GM19397 (cell line): ENCODE data around the gene SLC39A9.
"Not testable (repeated sequence)": the region's sequence is repeated elsewhere in the genome, so short reads cannot be mapped to it uniquely, and the experiment has no call there.

Experiments
- ATAC-seq: cut with Tn5 transposase; IDR thresholded peaks from one replicate; pipeline ENCODE4 v1.9.1; 2021; ENCODE audit warnings: mild to moderate bottlenecking, moderate library complexity; ENCODE audit not compliant: unreplicated experiment

SLC39A9 gene

DNA sequence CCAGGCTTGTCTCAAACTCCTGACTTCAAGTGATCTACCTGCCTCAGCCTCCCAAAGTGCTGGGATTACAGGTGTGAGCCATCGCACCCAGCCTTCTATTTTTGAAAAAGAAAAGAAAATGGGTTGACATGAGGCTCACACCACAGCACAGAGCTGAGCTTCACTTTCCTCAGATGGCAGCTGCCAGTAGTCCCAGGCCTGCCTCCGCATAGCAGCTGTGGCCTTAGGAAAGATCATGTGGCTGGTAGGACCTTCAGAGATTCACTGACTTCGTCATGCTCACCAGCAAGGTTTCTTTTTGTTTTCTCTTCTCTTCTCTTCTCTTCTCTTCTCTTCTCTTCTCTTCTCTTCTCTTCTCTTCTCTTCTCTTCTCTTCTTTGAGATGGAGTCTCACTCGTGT lies 99.8 kb downstream of the SLC39A9 start:
- ATAC-seq: not testable (repeated sequence)

GRCh38 chr14:69499436-69499835 lies 100.9 kb downstream of the SLC39A9 start:
- ATAC-seq: no peak

GRCh38 chr14:69500096-69500495 lies 101.6 kb downstream of the SLC39A9 start:
- no peak for ATAC-seq

DNA sequence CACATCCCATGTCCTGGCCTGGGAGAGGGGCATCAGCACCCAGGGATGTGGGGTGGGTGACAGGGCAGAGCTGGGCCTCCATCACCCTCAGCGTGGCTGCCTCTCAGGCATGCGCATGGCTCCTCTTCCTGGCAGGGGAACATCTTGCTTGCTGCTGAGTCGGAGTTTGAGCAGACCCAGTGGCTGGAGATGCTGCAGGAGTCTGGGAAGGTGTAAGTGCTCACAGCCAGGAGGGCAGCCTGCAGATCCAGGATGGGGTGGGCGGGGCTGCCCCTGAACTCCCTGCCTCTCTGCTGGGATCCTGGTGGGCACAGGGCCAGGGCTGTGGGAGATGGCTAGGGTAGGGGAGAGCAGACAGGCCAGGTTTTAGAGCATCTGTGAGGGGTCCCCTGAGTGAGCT lies 102.2 kb downstream of the SLC39A9 start:
- no peak for ATAC-seq

GRCh38 chr14:69501423-69501838 lies 102.9 kb downstream of the SLC39A9 start:
- no peak for ATAC-seq

- ATAC-seq: no peak
These were observed 106.3 kb downstream of the SLC39A9 start for GRCh38 chr14:69504775-69505174.

- ATAC-seq: no peak
These were observed 107.1 kb downstream of the SLC39A9 start for GRCh38 chr14:69505338-69506240.

- ATAC-seq: no peak
These were observed 107.7 kb downstream of the SLC39A9 start for GRCh38 chr14:69506241-69506595.
